HG03095 (cell line): Measurements from ENCODE around the gene HOXA3.

Source experiments
- ATAC-seq: cut with Tn5 transposase; IDR thresholded peaks from one replicate; pipeline ENCODE4 v1.9.1; 2021; ENCODE audit warnings: moderate library complexity; ENCODE audit not compliant: unreplicated experiment

Gene HOXA3

DNA sequence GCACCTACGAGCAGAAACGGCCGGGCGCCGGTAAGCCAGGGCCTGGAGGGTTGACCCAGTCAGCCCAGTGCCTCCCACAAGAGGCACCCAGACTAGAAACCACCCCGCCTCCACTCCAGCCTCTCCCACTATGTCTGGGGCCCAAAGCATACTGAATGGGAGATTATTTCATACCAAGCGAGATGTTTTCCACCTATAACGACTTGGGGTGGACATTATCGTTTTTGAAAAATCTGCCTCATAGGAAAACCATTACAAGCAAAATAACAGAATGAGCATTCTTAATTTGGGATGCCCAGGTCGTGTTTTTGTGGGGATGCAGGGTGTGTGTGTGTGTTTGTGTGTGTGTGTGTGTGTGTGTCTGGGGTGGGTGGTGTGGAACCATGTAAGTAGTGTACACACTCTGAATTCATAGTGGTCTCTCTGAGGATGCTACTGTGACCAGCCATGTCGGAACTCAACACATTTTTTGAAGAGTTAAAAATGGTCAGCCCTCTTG is 6.4 kb downstream of the HOXA3 start:
- ATAC-seq: no peak

DNA sequence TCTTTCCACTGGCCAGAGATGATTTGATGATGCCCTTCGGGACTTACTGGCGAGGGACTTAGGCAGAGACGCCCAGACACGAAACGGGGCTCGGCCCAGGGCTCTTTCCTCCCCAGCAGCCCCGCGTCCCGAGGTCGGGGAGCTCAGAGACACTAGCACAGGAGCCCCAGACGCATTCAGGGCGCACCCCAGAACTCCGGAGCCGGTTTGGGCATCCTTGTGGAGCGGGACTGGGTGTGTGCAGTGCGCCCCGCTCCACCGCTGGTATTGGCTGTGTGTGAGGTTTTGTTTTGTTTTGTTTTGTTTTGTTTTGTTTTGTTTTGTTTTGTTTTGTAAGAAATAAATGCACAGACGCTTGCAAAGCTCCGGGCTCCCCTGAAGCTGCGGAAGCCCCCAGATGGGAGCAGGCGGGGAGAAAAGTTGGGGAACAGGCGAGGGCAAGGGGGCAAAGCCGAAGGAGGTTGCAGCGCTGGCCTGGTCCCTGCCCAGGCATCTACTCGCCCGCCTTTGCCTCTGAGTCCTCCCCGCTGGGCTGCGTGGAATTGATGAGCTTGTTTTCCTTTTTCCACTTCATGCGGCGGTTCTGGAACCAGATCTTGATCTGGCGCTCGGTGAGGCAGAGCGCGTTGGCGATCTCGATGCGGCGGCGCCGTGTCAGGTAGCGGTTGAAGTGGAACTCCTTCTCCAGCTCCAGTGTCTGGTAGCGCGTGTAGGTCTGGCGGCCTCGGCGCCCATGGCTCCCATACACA is 7.0 kb downstream of the HOXA3 start:
- ATAC-seq: no peak

DNA sequence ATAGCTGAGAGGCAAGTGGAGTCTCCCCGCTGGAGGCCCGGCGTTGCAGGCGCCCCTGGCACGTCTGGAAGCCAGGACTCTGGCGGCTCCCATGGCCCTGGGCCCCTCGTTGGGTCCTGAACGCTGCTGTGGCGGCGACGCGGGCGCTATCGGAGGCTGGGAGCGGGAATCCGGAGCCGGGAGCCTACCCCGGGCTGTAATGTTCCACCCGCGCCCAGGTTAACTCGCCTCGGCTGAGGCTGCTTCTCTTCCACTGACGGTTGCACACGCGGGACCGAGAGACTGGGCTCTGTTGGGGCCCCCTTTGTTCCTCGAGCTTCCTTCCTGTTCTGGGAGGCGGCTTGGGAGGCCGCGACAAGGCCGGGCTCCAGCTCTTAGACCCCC is 7.6 kb downstream of the HOXA3 start:
- ATAC-seq: no peak

DNA sequence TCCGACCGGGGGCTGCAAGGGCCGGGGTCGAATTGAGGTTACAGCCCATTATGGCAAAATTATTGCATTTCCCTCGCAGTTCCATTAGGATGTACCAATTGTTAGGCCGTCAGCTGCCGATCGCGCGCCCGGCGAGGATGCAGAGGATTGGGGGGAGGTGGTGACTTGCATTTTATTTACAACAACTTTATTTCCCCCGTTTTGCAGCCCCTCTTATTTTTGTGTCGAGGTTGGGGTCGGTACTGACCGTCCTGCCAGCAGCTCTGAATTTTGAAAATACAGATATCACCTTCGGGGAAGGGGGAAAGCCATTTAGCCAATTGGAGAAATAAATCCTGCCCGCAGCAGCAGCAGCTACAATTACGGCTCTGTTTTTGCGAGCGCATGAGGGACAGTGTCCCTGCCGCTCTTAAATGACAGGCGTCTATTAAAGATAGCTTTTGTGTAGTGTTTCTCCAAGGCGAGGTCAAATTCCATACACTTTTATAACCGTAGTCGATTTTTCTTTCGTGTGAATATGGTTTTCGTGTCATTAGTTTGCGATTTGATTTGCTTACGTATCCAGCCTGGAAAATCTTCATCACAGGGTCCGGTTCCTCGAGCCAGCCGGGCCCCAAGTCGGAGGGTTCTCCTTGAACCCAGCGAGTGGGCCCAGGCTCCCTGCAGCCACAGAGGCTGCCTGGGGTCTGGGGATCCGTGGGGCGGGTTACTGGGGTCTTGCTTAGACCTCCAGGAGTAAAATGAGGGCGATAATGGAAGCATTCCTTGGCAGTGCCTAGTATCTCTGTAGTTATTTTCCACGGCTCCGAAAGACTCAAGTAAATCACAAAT is 8.2 kb downstream of the HOXA3 start:
- no peak for ATAC-seq

DNA sequence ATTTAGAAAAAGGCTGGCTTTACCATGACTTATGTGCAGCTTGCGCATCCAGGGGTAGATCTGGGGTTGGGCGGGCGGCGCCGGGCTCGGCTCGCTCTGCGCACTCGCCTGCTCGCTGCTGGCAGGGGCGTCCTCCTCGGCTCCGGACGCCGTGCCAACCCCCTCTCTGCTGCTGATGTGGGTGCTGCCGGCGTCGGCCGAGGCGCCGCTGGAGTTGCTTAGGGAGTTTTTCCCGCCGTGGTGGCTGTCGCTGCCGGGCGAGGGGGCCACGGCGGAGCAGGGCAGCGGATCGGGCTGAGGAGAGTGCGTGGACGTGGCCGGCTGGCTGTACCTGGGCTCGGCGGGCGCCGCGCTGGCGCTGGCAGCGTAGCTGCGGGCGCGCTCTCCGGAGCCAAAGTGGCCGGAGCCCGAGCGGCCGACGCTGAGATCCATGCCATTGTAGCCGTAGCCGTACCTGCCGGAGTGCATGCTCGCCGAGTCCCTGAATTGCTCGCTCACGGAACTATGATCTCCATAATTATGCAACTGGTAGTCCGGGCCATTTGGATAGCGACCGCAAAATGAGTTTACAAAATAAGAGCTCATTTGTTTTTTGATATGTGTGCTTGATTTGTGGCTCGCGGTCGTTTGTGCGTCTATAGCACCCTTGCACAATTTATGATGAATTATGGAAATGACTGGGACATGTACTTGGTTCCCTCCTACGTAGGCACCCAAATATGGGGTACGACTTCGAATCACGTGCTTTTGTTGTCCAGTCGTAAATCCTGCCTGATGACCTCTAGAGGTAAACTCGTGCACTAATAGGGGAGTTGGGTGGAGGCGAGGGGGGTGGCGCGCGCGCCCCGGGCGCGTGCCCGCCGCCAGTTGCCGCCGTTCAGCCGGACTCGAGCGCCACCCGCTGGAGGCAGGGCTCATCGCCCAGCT is 9.1 kb downstream of the HOXA3 start, which contains the start of gene HOXA5:
Gene HOXA5 (minus strand): TSS at position 659 of the 927 bp plus-strand sequence. CDS start 74 bp downstream, at position 585.
- ATAC-seq: no peak

DNA sequence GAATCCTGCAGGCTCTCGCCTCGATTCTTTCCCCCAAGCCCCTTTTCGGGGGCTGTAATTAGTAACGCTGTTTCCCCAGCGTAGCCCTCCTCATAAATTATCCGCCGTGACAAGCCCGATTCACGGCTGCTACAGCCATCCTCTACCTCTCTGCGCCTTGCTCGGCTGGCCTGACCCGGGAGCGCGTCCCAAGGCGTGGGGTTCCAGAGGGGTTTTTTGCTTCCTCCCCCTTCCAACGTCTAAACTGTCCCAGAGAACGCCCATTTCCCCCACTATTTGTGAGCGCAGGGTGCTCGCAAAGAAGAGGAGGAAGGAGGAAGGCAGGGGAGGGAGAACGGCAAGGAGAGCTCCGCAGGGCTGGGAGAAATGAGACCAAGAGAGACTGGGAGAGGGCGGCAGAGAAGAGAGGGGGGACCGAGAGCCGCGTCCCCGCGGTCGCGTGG is 9.8 kb downstream of the HOXA3 start:
- ATAC-seq: no peak

DNA sequence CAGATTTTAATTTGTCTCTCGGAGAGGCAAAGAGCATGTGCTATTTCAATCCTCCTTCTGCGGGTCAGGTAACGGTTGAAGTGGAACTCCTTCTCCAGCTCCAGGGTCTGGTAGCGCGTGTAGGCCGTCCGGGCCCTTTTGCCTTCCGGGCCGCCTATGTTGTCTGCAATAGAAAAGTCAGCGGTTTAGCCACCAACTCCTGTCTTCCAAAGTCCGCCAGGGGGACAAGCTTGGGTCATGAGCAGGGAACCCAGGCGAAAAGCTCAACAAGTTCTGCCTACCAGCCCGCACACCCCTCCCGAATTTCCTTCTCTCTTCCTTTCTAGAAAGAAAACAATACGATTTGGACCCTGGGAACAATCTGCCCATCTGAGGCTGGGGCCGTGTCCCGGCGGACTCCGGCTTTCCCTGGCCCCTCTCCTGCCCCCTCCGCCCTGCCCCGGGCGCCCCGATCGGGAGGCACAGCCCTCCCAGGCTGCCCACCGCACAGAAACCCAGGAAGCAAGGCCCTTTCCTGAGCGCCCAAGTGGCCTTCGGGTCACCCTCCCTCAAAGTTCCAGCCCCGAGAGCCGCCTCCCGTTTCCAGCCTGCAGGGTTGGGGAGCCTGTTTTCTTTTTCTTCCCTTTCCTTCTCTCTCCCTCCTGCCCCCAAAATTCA is 10.3 kb downstream of the HOXA3 start:
- no peak for ATAC-seq

DNA sequence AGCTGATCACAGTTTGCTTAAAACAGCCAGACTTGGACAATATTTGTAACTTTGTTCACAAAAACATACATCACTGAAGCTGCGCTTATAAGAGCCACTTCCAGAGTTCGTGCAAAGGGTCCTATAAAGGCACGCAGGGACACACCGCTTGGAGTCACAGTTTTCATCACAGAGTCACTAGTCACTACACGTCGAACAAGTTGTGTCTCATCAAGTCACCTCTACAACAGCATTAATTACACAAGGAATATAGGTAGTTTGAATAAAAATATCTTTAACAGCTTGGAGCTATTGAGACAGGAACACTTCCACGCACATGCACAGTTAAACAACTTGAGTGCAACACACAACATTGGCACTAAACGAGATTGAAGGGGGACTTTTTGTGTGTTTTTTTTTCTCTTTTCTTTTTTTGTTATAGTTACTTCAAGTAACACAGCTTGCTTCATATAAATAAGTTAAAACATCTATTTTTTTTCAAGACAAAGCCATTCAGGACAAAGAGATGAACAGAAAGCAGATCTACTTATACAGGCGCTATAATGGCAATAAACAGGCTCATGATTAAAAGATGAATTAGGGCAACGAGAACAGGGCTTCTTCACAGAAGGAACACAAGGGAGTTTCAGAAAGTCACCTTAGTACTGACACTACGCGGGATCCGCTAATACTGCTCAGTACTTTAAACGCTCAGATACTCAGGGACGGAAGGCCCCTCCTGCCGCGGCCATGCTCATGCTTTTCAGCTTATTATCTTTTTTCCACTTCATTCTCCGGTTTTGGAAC is 11.1 kb downstream of the HOXA3 start:
- no peak for ATAC-seq

DNA sequence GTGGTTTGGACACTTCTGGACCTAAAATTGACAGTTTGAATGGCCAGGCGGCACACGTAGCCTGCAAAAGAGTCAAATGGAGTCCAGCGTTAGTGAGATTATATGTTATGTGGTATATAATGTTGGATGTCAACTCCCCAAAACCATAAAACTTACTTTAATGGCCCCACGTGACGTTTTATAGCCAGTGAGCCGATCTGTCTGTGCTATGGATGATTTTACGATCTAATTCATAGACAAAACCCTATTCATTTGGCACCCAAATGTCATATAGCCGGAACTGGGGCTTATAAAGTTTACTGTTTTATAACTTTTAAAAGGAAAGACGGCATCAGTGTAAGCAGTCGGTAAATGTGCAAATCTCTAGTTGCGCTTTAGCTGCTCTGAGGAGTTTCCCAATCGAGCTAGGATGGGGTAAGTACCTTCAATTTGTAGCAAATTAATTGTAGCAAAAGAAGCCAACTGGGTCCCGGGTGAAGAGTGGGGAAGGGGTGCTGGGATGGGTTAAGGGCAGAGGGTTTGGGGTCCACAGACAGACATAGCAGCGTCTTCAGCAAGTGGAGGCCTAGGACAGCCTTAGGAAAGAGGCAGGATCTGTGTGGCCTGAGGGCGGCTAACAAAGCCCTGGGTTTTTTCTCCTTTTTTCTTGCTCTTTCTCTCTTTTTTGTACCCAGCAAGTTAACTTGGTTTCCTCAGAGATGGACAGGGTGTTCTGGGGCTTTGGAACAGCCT is 12.1 kb downstream of the HOXA3 start:
- no peak for ATAC-seq

DNA sequence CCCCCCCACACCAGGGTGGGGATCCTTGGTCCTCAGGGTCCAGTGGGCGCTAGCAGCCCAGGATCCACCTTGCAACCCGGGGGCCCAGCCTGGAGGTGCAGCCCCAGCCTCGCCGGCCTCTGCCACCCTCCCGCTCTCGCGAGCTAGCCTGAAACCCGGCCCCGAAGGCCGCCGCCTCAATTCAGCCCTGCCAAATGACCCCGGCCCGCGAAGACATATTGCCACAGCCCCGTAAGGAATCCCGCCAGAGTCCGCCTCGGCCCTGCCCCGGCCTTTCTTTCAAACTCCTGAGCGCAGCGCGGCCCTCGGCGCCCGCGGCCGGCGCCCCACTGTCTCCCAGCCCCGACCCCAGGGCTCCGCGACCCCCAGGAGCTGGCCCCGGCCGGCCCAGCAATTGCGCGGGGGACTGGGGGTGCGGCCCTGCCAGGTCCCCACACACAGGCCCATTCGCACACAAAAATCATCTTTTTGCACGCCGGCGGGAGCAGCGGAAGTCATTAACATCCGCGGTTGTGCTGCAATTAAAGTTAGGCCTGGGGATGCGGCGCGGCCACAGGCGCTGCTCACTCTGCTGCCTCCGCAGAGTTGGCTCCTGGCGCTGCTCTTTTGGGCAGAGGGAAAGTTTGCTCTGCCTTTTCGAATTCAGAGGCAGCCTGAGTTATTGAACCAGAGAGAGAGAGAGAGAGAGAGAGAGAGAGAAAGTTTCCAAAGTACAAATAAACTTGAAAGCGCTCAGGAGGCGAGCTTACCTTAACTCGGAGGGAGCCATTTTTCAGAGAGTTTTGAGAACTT is 12.9 kb downstream of the HOXA3 start:
- ATAC-seq: no peak

DNA sequence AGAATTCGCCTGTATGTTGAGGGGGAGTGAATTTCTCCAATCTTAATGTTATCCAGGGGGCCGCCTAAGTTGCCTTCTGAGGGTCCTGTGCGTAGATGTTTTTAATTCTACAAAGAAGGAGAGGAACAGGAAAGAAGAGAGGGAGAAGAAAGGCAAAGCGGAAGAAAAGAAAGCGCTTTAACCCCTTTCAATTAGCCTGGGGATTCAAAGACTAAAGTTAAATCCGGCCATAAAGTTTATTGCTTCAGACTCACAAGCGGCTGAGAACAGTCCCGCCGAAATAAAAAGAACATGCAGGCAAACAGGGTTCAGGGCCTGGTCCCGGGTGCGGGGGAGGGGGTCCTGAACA is 13.4 kb downstream of the HOXA3 start:
- ATAC-seq: no peak

DNA sequence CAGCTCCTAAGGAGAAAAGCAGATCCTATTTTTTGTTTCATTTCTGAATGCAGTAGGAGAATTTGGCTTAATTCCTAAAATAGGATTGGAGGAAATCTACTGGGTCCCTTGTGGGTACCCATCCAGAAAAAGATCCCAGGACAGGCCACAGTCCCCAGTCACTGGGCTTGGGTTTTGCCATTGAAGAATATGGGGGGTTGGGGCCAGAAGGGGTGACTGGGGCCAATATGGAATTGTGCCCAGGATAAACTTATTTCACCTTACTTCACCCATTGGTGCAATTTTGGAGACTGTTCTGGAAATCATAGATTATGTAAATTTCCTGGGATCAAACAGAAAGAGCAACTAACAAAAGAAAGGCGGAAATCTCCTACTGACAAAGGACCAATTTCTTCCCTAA is 13.9 kb downstream of the HOXA3 start:
- ATAC-seq: no peak

DNA sequence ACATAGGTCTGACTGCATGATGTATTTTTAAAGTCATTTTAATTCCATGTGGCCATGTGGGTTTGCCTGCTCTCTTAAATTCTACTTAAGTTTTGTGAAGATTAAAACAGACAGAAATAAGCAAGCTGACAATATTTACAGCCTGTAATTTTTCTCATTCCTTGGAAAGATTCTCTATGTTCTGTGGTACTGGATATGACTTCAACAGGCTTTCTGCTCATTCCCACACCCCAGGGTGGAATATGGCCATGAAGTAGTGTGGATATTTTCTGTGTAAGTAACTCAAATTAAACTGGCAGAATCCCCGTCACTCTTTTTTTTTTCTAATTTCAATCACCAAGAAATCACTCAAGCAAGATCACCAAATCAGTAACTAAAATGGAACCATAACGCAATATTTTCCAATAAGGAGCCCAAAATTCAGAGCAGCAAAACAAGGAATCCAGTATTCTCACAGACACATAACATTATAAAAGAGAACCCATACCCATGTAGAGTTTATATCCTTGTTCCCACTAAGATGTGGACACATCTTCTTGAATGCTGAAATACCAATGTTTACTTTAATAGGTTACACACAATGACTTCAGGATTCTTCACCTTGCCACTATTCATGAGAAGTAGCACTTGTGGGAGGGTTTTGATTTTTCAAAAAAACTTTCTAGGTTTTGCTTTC is 14.6 kb downstream of the HOXA3 start:
- ATAC-seq: no peak

DNA sequence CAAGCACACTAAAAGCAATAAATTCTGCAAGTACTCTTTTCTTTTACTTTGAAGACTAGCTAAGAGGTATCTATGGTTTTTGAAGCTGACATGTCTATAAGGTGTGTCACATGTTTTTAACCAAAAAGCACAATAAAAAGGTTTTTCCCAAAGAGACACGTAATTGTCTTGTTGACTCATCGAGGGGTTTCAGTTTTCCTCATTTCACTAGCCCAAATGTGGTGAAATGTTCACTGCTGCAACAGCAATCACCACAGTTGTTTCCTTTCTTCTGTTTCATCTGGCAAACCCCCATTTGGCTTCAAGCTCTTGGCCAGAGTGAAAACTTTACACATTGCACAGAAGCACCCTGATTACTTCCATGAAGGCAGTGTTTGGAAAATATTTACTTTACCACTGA is 18.0 kb downstream of the HOXA3 start:
- ATAC-seq: no peak

DNA sequence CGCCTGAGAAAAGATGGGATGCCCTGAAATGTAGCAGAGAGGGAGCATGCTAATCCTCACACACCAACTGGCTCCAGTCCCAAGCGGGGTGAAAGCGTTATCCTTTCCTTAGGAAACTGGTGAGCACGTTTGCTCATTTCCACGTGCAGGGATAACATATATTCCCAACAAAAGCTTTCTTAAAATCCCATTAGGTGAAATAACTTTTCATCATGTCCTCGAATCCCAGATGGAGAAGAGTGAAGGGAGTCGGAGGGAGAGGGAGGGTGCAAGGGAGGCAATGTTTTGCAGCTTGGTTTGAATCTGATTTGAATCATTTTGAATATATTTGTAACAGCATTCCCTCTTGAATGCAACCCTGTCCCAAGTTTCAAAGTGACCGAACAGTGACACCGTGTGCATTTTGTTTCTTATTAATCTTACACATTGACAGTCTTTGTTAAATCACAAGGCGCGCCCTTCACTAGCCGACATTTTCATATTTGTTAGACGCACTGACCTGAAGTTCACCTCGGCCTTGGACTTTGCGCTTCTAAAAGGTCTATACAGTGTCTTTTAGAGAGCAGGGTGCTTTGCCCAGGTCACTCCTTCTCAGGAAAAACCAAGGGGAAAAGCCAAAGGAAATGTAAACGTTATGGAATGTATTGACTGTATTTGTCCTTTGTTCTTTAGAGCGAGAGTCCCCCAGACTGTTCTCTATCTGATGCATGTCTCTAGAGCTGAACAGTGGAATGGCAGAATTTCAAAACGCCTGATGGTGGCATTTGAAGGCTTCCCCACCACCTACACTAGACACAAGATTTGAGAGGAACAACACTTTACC is 18.8 kb downstream of the HOXA3 start:
- ATAC-seq: no peak

DNA sequence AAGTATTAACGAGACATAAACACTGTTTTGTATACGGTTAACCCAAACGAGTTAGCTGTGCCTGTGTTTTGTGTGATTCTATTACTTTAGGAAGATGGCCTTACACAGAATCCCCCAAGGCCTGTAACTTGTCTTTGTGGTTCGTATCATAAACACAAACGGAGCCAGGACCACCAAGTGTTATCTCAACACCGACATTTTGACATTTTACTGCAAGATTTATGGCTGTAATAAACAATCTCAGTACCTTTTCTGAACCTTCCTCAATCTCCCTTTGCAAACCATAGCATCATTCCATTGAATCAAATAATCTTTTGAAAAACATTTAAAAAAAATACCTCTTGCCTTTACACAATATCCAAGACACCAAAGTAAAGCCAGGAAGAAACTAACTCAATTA is 19.4 kb downstream of the HOXA3 start:
- no peak for ATAC-seq

DNA sequence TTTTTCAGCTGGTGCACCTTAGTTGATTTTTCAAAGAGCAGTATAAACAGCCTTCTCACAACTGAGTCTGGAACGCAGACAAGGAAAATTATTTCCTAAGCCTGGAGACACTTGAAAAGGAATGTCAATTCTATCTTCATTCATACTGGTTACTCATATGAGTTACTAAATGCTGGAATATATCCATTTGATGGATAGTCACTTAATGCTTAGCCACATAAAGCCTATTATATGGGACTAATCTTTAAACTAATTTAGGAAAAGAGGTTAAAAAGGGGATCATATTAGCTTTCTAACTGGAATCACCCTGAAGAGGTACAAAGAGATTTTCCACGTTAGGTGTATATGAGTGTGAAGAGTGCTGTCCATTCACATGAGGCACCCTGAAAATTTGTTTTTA is 20.2 kb downstream of the HOXA3 start:
- no peak for ATAC-seq
